Measurements from ENCODE around the gene BCAT1.

Gene BCAT1

GRCh38 chr12:24902511-24903328, 46.2 kb downstream of the BCAT1 start:
- TF ChIP-seq, protein P1, sequence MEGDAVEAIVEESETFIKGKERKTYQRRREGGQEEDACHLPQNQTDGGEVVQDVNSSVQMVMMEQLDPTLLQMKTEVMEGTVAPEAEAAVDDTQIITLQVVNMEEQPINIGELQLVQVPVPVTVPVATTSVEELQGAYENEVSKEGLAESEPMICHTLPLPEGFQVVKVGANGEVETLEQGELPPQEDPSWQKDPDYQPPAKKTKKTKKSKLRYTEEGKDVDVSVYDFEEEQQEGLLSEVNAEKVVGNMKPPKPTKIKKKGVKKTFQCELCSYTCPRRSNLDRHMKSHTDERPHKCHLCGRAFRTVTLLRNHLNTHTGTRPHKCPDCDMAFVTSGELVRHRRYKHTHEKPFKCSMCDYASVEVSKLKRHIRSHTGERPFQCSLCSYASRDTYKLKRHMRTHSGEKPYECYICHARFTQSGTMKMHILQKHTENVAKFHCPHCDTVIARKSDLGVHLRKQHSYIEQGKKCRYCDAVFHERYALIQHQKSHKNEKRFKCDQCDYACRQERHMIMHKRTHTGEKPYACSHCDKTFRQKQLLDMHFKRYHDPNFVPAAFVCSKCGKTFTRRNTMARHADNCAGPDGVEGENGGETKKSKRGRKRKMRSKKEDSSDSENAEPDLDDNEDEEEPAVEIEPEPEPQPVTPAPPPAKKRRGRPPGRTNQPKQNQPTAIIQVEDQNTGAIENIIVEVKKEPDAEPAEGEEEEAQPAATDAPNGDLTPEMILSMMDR (IDR thresholded peaks at IDR 0.05; ENCODE audit: low read depth, low read length), result no peak
- DNase-seq (ENCODE audit: low read depth, low spot score), result peak; percentile 49
- in situ Hi-C loops (cut with HindIII; ENCODE audit: low sequenced_read_pairs), result no loop called here

GRCh38 chr12:24901576-24902461, 47.1 kb downstream of the BCAT1 start:
- peak overlapping the region; percentile 46 for H3K4me3 ChIP-seq (ENCODE audit: low read depth, low read length)

More at GRCh38 chr12:24902511-24903328, 46.2 kb downstream of the BCAT1 start:
- H3K4me3 ChIP-seq (ENCODE audit: low read depth, low read length), result peak overlapping the region; percentile 46

GRCh38 chr12:24900196-24900595, 48.7 kb downstream of the BCAT1 start:
- TF ChIP-seq, protein P1 (IDR thresholded peaks at IDR 0.05; ENCODE audit: low read depth, low read length), result no peak
- H3K4me3 ChIP-seq (ENCODE audit: low read depth, low read length), result no peak overlapping the region
- DNase-seq (ENCODE audit: low read depth, low spot score), result no peak
- in situ Hi-C loops (cut with HindIII; ENCODE audit: low sequenced_read_pairs), result no loop called here

More at GRCh38 chr12:24901576-24902461, 47.1 kb downstream of the BCAT1 start:
- in situ Hi-C loops (cut with HindIII; ENCODE audit: low sequenced_read_pairs), result no loop called here
- DNase-seq (ENCODE audit: low read depth, low spot score), result peak; percentile 42
- TF ChIP-seq, protein P1 (IDR thresholded peaks at IDR 0.05; ENCODE audit: low read depth, low read length), result no peak

- DNase-seq (ENCODE audit: low read depth, low spot score), result no peak
- no peak overlapping the region for H3K4me3 ChIP-seq (ENCODE audit: low read depth, low read length)
- TF ChIP-seq, protein P1 (IDR thresholded peaks at IDR 0.05; ENCODE audit: low read depth, low read length), result no peak
- in situ Hi-C loops (cut with HindIII; ENCODE audit: low sequenced_read_pairs), result no loop called here
These were observed 49.3 kb downstream of the BCAT1 start for GRCh38 chr12:24899503-24900075.

DNA sequence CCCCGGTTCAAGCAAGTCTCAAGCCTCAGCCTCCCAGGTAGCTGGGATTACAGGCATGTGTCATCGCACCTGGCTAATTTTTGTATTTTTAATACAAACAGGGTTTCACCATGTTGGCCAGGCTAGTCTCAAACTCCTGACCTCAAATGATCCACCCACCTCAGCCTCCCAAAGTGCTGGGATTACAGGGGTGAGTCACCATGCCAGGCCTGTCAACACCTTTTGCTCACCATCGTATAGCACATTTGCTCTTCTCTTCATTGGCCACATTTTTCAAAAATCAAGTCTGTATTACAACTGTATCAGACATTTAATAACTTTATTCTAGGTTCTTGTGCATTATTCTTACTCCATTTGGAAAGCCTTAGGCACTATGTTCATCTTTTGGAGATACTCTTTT, 50.3 kb downstream of the BCAT1 start:
- in situ Hi-C loops (cut with HindIII; ENCODE audit: low sequenced_read_pairs), result no loop called here
- H3K4me3 ChIP-seq (ENCODE audit: low read depth, low read length), result no peak overlapping the region
- DNase-seq (ENCODE audit: low read depth, low spot score), result no peak
- TF ChIP-seq, protein P1 (IDR thresholded peaks at IDR 0.05; ENCODE audit: low read depth, low read length), result no peak

GRCh38 chr12:24898185-24898584, 50.7 kb downstream of the BCAT1 start:
- DNase-seq (ENCODE audit: low read depth, low spot score), result no peak
- H3K4me3 ChIP-seq (ENCODE audit: low read depth, low read length), result no peak overlapping the region
- in situ Hi-C loops (cut with HindIII; ENCODE audit: low sequenced_read_pairs), result no loop called here
- TF ChIP-seq, protein P1 (IDR thresholded peaks at IDR 0.05; ENCODE audit: low read depth, low read length), result no peak

Data from astrocyte of the spinal cord (primary cell).